Mesothelial cell of epicardium (in vitro differentiated cells): ENCODE measurements around the gene LHX1. TPM values are rescaled to one million over a fixed set of nuclear protein-coding genes. Genes with fewer than 3 reads are reported as not detected.
A peak's percentile ranks its signal among the peaks of the same experiment; 100 is the strongest.

Source experiments
- DNase-seq, 2 experiments: peaks; one replicate each; pipeline ENCODE4 v3.0.0; 2021; ENCODE audit warnings: low spot score in 2 of 2; ENCODE audit not compliant: unreplicated experiment in 2 of 2
- H3K27ac Mint-ChIP-seq: 2 replicates; pipeline ENCODE4 v1.8.0; 2021; ENCODE audit warnings: mixed read lengths
- H3K27me3 Mint-ChIP-seq: 2 replicates; pipeline ENCODE4 v1.8.0; 2021; ENCODE audit warnings: low read depth, mixed read lengths
- H3K36me3 Mint-ChIP-seq: 2 replicates; pipeline ENCODE4 v1.8.0; 2021; ENCODE audit warnings: mixed read lengths
- H3K4me1 Mint-ChIP-seq: 2 replicates; pipeline ENCODE4 v1.8.0; 2021; ENCODE audit warnings: mixed read lengths
- H3K4me3 Mint-ChIP-seq: 2 replicates; pipeline ENCODE4 v1.8.0; 2021; ENCODE audit warnings: mild to moderate bottlenecking, moderate library complexity, mixed read lengths
- H3K9me3 Mint-ChIP-seq: 2 replicates; pipeline ENCODE4 v1.8.0; 2021; ENCODE audit warnings: mixed read lengths
- total RNA-seq: library from RNA; stranded (reverse); gene quantifications from 3 replicates; pipeline ENCODE4 v1.2.1, GENCODE V29; 2021
- TF ChIP-seq, protein P1 (sequence below): fragments of 200-600 bp; sonication (generic); IDR thresholded peaks from one replicate; pipeline ENCODE4 v1.5.0; 2021; ENCODE audit warnings: antibody characterized with exemption; ENCODE audit not compliant: unreplicated experiment

LHX1 gene
- total RNA-seq, 1 donor from 2014 or later = not detected

DNA sequence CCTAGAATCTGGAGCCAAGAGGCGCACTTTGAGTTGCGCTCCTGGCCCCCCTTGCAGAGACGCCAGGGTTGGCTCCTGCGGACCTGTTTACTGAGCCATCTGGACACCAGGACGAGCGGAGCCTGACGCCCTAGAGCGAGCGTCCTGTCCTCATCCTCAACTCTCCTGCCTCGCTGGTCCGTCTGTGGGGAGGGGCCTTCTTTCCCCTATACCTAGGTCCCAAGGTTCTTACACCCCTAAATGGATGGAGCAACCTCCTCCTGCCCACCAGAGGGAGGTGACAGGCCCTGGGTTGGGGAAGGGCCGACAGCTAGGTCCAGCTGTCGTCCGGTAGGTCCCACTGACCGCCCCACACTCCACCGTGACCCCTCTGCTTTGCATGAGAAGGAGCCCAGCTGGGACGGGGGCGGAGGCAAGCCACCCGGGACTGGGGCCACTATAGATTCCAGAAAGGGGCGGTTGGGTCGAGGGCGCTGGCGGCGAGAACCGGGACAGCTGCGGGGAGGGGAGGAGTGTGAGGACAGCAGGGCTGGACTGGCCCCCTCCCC, 3.1 kb upstream of the LHX1 start:
- H3K36me3 Mint-ChIP-seq = no peaks in the 10 kb centered on the region
- DNase-seq = no peak
- no peak overlapping the region for H3K27ac Mint-ChIP-seq
- peaks cover 100% of the 10 kb centered on the region for H3K27me3 Mint-ChIP-seq
- TF ChIP-seq, protein P1, sequence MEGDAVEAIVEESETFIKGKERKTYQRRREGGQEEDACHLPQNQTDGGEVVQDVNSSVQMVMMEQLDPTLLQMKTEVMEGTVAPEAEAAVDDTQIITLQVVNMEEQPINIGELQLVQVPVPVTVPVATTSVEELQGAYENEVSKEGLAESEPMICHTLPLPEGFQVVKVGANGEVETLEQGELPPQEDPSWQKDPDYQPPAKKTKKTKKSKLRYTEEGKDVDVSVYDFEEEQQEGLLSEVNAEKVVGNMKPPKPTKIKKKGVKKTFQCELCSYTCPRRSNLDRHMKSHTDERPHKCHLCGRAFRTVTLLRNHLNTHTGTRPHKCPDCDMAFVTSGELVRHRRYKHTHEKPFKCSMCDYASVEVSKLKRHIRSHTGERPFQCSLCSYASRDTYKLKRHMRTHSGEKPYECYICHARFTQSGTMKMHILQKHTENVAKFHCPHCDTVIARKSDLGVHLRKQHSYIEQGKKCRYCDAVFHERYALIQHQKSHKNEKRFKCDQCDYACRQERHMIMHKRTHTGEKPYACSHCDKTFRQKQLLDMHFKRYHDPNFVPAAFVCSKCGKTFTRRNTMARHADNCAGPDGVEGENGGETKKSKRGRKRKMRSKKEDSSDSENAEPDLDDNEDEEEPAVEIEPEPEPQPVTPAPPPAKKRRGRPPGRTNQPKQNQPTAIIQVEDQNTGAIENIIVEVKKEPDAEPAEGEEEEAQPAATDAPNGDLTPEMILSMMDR = no peak
- H3K4me1 Mint-ChIP-seq = peaks cover 70% of the 10 kb centered on the region
- H3K9me3 Mint-ChIP-seq = no peaks in the 10 kb centered on the region
- no peak overlapping the region for H3K4me3 Mint-ChIP-seq

- TF ChIP-seq, protein P1 = no peak
- Mint-ChIP-seq H3K4me3 (no peak overlapping the region), H3K27me3 (peaks cover 100% of the 10 kb centered on the region), H3K4me1 (peaks cover 71% of the 10 kb centered on the region), H3K27ac (no peak overlapping the region), H3K9me3 (no peaks in the 10 kb centered on the region), H3K36me3 (no peaks in the 10 kb centered on the region)
- no peak for DNase-seq
Observed at GRCh38 chr17:36934692-36935630, 2.3 kb upstream of the LHX1 start.

DNA sequence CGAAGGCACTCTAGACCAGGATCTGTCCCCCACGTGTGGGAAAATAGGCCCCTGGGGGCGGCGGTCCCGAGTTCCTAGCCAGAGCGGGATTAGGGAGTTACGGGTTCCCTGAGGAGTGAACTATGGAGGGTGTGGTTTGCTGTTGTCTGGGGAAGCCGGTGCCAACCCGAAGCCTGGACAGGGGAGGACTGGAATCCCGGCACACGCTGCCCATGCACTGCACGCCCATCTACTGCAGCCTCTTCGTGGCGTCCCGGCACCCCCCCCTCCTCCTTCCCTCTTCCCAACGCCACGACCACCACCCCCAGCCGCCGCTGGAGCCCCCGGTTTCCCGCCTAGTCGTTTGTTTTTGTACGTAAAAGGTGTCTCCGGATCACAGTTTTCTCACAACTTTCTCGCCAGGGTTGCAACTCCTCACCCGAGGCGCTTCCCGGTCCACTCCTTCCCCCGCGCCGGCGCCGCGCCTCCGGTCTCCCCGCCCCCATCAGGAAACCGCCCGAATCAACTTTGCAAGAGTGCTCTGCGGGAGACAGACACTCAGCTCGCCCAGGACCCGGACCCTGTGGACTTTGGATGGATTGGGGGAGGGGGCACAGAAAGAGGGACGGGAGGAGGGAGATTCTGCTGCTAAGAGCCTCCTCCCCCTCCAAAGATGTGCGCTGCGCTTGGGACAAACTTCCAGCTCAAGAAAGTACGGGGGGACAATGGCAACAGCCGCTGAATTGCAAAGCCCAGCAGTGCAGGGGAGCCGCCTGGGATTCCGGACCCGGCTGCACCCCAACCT, 1.4 kb upstream of the LHX1 start:
- no peak for DNase-seq
- H3K36me3 Mint-ChIP-seq = no peaks in the 10 kb centered on the region
- TF ChIP-seq, protein P1 = no peak
- H3K4me1 Mint-ChIP-seq = peaks cover 65% of the 10 kb centered on the region
- H3K27me3 Mint-ChIP-seq = peaks cover 100% of the 10 kb centered on the region
- H3K4me3 Mint-ChIP-seq = peak overlapping the region; percentile 36
- H3K9me3 Mint-ChIP-seq = no peaks in the 10 kb centered on the region
- no peak overlapping the region for H3K27ac Mint-ChIP-seq

GRCh38 chr17:36936455-36937000, 747 bp upstream of the LHX1 start:
- H3K36me3 Mint-ChIP-seq = no peaks in the 10 kb centered on the region
- peaks cover 61% of the 10 kb centered on the region for H3K4me1 Mint-ChIP-seq
- H3K27ac Mint-ChIP-seq = no peak overlapping the region
- peak overlapping the region; percentile 36 for H3K4me3 Mint-ChIP-seq
- no peaks in the 10 kb centered on the region for H3K9me3 Mint-ChIP-seq
- TF ChIP-seq, protein P1 = no peak
- no peak for DNase-seq
- H3K27me3 Mint-ChIP-seq = peaks cover 100% of the 10 kb centered on the region

GRCh38 chr17:36937959-36938565, 787 bp downstream of the LHX1 start:
- H3K4me3 Mint-ChIP-seq = peak overlapping the region; percentile 39
- H3K4me1 Mint-ChIP-seq = peaks cover 48% of the 10 kb centered on the region
- H3K27me3 Mint-ChIP-seq = peaks cover 100% of the 10 kb centered on the region
- H3K27ac Mint-ChIP-seq = no peak overlapping the region
- no peaks in the 10 kb centered on the region for H3K9me3 Mint-ChIP-seq
- no peak for DNase-seq
- H3K36me3 Mint-ChIP-seq = no peaks in the 10 kb centered on the region
- TF ChIP-seq, protein P1 = no peak
